Upper lobe of left lung (tissue), 4 donors: ENCODE results near the gene PCARE.

ENCODE experiments used
- POLR2A ChIP-seq, 4 donors: fragments of 450-650 bp; IDR thresholded peaks; one replicate each; pipeline ENCODE4 v1.5.1; 2016 to 2017; ENCODE audit warnings: antibody characterized with exemption in 4 of 4, mild to moderate bottlenecking in 2 of 4
- POLR2AphosphoS5 ChIP-seq, 2 donors: sonication (generic); formaldehyde crosslinking; IDR thresholded peaks; one replicate each; pipeline ENCODE4 v1.5.1; 2017; ENCODE audit warnings: antibody characterized with exemption in 2 of 2
- TF ChIP-seq, protein P1 (sequence below), 6 experiments: fragments of 450-650 bp in 4 of 6; fragments of 200-600 bp in 2 of 6; sonication (generic) in 2 of 6; IDR thresholded peaks; one replicate each; pipeline ENCODE4 v1.5.1; 2016 to 2019; ENCODE audit warnings: antibody characterized with exemption in 6 of 6

- TF ChIP-seq, protein P1, sequence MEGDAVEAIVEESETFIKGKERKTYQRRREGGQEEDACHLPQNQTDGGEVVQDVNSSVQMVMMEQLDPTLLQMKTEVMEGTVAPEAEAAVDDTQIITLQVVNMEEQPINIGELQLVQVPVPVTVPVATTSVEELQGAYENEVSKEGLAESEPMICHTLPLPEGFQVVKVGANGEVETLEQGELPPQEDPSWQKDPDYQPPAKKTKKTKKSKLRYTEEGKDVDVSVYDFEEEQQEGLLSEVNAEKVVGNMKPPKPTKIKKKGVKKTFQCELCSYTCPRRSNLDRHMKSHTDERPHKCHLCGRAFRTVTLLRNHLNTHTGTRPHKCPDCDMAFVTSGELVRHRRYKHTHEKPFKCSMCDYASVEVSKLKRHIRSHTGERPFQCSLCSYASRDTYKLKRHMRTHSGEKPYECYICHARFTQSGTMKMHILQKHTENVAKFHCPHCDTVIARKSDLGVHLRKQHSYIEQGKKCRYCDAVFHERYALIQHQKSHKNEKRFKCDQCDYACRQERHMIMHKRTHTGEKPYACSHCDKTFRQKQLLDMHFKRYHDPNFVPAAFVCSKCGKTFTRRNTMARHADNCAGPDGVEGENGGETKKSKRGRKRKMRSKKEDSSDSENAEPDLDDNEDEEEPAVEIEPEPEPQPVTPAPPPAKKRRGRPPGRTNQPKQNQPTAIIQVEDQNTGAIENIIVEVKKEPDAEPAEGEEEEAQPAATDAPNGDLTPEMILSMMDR (IDR thresholded peaks at IDR 0.05): no peak
- TF ChIP-seq POLR2A (IDR thresholded peaks at IDR 0.05) (no peak), POLR2AphosphoS5 (IDR thresholded peaks at IDR 0.05) (no peak)
These were observed 19.9 kb downstream of the PCARE start for GRCh38 chr2:29054430-29054829.
